ENCODE measurements around the gene CACNA1B. TPM values are rescaled to one million over a fixed set of nuclear protein-coding genes. Genes with fewer than 3 reads are reported as not detected.

CACNA1B gene
- total RNA-seq, 1 experiment from 2014 or later = 0.34 TPM

GRCh38 chr9:138064547-138064946 is 187.0 kb downstream of the CACNA1B start:
- no peak for DNase-seq (ENCODE audit: low spot score)
- H3K4me3 ChIP-seq (ENCODE audit: low read depth, low read length, poor library complexity, severe bottlenecking) = no peak overlapping the region
- ChIA-PET POLR2A (ENCODE audit: low non-redundant PET) (no interaction called here), CTCF (no interaction called here)
- no TSS peak for BruUV-seq (replicated peaks)
- H3K27ac ChIP-seq (ENCODE audit: low read depth, low read length, poor library complexity, severe bottlenecking) = no peak overlapping the region
- no peaks in the 10 kb centered on the region for H3K36me3 ChIP-seq (ENCODE audit: insufficient read depth, low read length, poor library complexity, severe bottlenecking)
- H3K9me3 ChIP-seq (ENCODE audit: low read depth, low read length, poor library complexity, severe bottlenecking) = no peaks in the 10 kb centered on the region
- no peaks in the 10 kb centered on the region for H3K27me3 ChIP-seq (replicated peaks; ENCODE audit: insufficient read depth, low read depth, low read length, poor library complexity)
- H3K4me1 ChIP-seq (ENCODE audit: insufficient read depth, low read length, poor library complexity, severe bottlenecking) = no peaks in the 10 kb centered on the region
- no peak for TF ChIP-seq CTCF (conservative IDR thresholded peaks at IDR 0.05; ENCODE audit: low read depth, low read length)
- no peak for TF ChIP-seq EZH2 (IDR thresholded peaks at IDR 0.05; ENCODE audit: borderline replicate concordance, low read depth, low read length, poor library complexity, severe bottlenecking)
- intact Hi-C loops (cut with micrococcal nuclease; ENCODE audit: unreplicated experiment) = no loop called here

- Histone ChIP-seq H3K9me3 (ENCODE audit: low read depth, low read length, poor library complexity, severe bottlenecking) (no peaks in the 10 kb centered on the region), H3K27ac (ENCODE audit: low read depth, low read length, poor library complexity, severe bottlenecking) (no peak overlapping the region), H3K36me3 (ENCODE audit: insufficient read depth, low read length, poor library complexity, severe bottlenecking) (no peaks in the 10 kb centered on the region), H3K4me1 (ENCODE audit: insufficient read depth, low read length, poor library complexity, severe bottlenecking) (no peaks in the 10 kb centered on the region), H3K4me3 (ENCODE audit: low read depth, low read length, poor library complexity, severe bottlenecking) (no peak overlapping the region), H3K27me3 (replicated peaks; ENCODE audit: insufficient read depth, low read depth, low read length, poor library complexity) (no peaks in the 10 kb centered on the region)
- TF ChIP-seq EZH2 (IDR thresholded peaks at IDR 0.05; ENCODE audit: borderline replicate concordance, low read depth, low read length, poor library complexity, severe bottlenecking) (no peak), CTCF (conservative IDR thresholded peaks at IDR 0.05; ENCODE audit: low read depth, low read length) (no peak)
- POLR2A ChIA-PET (ENCODE audit: low non-redundant PET) = no interaction called here
- BruUV-seq (replicated peaks) = no TSS peak
- CTCF ChIA-PET = no interaction called here
- DNase-seq (ENCODE audit: low spot score) = no peak
- intact Hi-C loops (cut with micrococcal nuclease; ENCODE audit: unreplicated experiment) = no loop called here
Observed at GRCh38 chr9:138065287-138065686, 187.7 kb downstream of the CACNA1B start.

- H3K4me1 ChIP-seq (ENCODE audit: insufficient read depth, low read length, poor library complexity, severe bottlenecking) = no peaks in the 10 kb centered on the region
- intact Hi-C loops (cut with micrococcal nuclease; ENCODE audit: unreplicated experiment) = no loop called here
- CTCF ChIA-PET = no interaction called here
- H3K36me3 ChIP-seq (ENCODE audit: insufficient read depth, low read length, poor library complexity, severe bottlenecking) = no peaks in the 10 kb centered on the region
- TF ChIP-seq EZH2 (IDR thresholded peaks at IDR 0.05; ENCODE audit: borderline replicate concordance, low read depth, low read length, poor library complexity, severe bottlenecking) (no peak), CTCF (conservative IDR thresholded peaks at IDR 0.05; ENCODE audit: low read depth, low read length) (no peak)
- no TSS peak for BruUV-seq (replicated peaks)
- no peak overlapping the region for H3K4me3 ChIP-seq (ENCODE audit: low read depth, low read length, poor library complexity, severe bottlenecking)
- POLR2A ChIA-PET (ENCODE audit: low non-redundant PET) = no interaction called here
- no peaks in the 10 kb centered on the region for H3K27me3 ChIP-seq (replicated peaks; ENCODE audit: insufficient read depth, low read depth, low read length, poor library complexity)
- no peak overlapping the region for H3K27ac ChIP-seq (ENCODE audit: low read depth, low read length, poor library complexity, severe bottlenecking)
- DNase-seq (ENCODE audit: low spot score) = no peak
- no peaks in the 10 kb centered on the region for H3K9me3 ChIP-seq (ENCODE audit: low read depth, low read length, poor library complexity, severe bottlenecking)
Observed at GRCh38 chr9:138066049-138066448, 188.5 kb downstream of the CACNA1B start.
